Suprapubic skin (tissue), 4 donors: Measurements from ENCODE around the gene C6orf120. TPM values are rescaled to one million over a fixed set of nuclear protein-coding genes. Genes with fewer than 3 reads are reported as not detected.
A peak's percentile ranks its signal among the peaks of the same experiment; 100 is the strongest.

Source experiments
- DNase-seq, 2 donors: peaks; one replicate each; pipeline ENCODE4 v3.0.0-alpha.2; 2019; ENCODE audit warnings: low spot score in 2 of 2
- H3K27ac ChIP-seq: fragments of 200-600 bp; sonication (generic); one replicate; pipeline ENCODE4 v1.5.1; 2019
- H3K27me3 ChIP-seq: fragments of 200-600 bp; sonication (generic); one replicate; pipeline ENCODE4 v1.5.1; 2019
- H3K36me3 ChIP-seq: fragments of 200-600 bp; sonication (generic); one replicate; pipeline ENCODE4 v1.5.1; 2019
- H3K4me1 ChIP-seq: fragments of 200-600 bp; sonication (generic); one replicate; pipeline ENCODE4 v1.5.1; 2019
- H3K4me3 ChIP-seq: fragments of 200-600 bp; sonication (generic); one replicate; pipeline ENCODE4 v1.5.1; 2019; ENCODE audit warnings: mild to moderate bottlenecking
- H3K9me3 ChIP-seq: fragments of 200-600 bp; sonication (generic); one replicate; pipeline ENCODE4 v1.5.1; 2019
- CTCF ChIP-seq, 2 donors: fragments of 200-600 bp in 1 of 2; fragments of 450-650 bp in 1 of 2; sonication (generic) in 1 of 2; IDR thresholded peaks; one replicate each; pipeline ENCODE4 v1.5.1; 2016 to 2019; ENCODE audit warnings: antibody characterized with exemption in 2 of 2, mild to moderate bottlenecking in 1 of 2, moderate library complexity in 1 of 2
- EP300 ChIP-seq: sonication (generic); formaldehyde crosslinking; IDR thresholded peaks from one replicate; pipeline ENCODE4 v1.6.1; 2017; ENCODE audit warnings: antibody characterized with exemption
- POLR2A ChIP-seq, 2 donors: fragments of 450-650 bp; IDR thresholded peaks; one replicate each; pipeline ENCODE4 v1.6.1; 2017; ENCODE audit warnings: antibody characterized with exemption in 2 of 2, mild to moderate bottlenecking in 2 of 2, moderate library complexity in 2 of 2
- POLR2AphosphoS5 ChIP-seq, 3 donors: sonication (generic); formaldehyde crosslinking; IDR thresholded peaks; one replicate each; pipeline ENCODE4 v1.6.1; 2017; ENCODE audit warnings: antibody characterized with exemption in 3 of 3
- WGBS: methylation state at CpG from one replicate; pipeline ENCODE4 v1.1.5; 2018; 5-methylcytosine and 5-hydroxymethylcytosine counted together
- total RNA-seq, 4 donors: library from RNA; depleted of rRNA; stranded (reverse); fragments of >200 nt; gene quantifications; one replicate each; pipeline ENCODE4 v1.1.0, GENCODE V29; 2016

Gene C6orf120
- total RNA-seq, 4 donors from 2014 or later, result 19.4 to 23.1 (median 20.1) TPM

DNA sequence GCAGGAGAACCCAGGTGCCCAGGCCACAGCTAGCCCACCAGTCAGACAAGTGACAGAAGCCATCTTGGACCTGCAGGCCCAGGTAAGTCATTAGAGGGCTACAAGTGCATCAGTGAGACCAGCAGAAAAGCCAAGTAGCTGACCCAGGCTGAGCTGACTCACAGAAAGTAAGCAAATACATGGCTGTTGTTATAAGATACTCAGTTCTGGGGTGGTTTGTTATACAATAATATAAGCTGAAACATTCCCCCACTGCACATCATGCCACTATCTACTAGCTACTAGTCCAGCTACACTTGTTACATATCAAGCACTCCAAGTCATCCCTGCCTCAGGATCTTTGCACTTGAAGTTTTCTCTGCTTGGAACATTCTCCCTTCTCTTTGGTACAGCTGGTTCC, 39.4 kb downstream of the C6orf120 start:
- no peak for TF ChIP-seq POLR2AphosphoS5 (IDR thresholded peaks at IDR 0.05)
- TF ChIP-seq CTCF (IDR thresholded peaks at IDR 0.05), result no peak
- no peak for TF ChIP-seq EP300
- no peak for TF ChIP-seq POLR2A (IDR thresholded peaks at IDR 0.05)
- H3K36me3 ChIP-seq, result no peaks in the 10 kb centered on the region
- H3K4me3 ChIP-seq, result no peak overlapping the region
- peaks cover 6% of the 10 kb centered on the region for H3K9me3 ChIP-seq
- DNase-seq, result no peak
- no peaks in the 10 kb centered on the region for H3K27me3 ChIP-seq
- H3K27ac ChIP-seq, result no peak overlapping the region
- no peaks in the 10 kb centered on the region for H3K4me1 ChIP-seq

GRCh38 chr6:169745405-169745804, 43.5 kb downstream of the C6orf120 start:
- DNase-seq, result no peak
- H3K4me1 ChIP-seq, result peaks cover 5% of the 10 kb centered on the region
- no peak overlapping the region for H3K27ac ChIP-seq
- WGBS, result 88% methylated on average over 3 of the region's 3 CpGs
- H3K9me3 ChIP-seq, result peaks cover 6% of the 10 kb centered on the region
- no peaks in the 10 kb centered on the region for H3K36me3 ChIP-seq
- no peak for TF ChIP-seq POLR2AphosphoS5 (IDR thresholded peaks at IDR 0.05)
- TF ChIP-seq CTCF (IDR thresholded peaks at IDR 0.05), result no peak
- TF ChIP-seq POLR2A (IDR thresholded peaks at IDR 0.05), result no peak
- TF ChIP-seq EP300, result no peak
- no peak overlapping the region for H3K4me3 ChIP-seq
- no peaks in the 10 kb centered on the region for H3K27me3 ChIP-seq

GRCh38 chr6:169746556-169746955, 44.6 kb downstream of the C6orf120 start:
- no peak for DNase-seq
- no peak overlapping the region for H3K27ac ChIP-seq
- no peak overlapping the region for H3K4me3 ChIP-seq
- no peak for TF ChIP-seq POLR2A (IDR thresholded peaks at IDR 0.05)
- TF ChIP-seq EP300, result no peak
- TF ChIP-seq CTCF (IDR thresholded peaks at IDR 0.05), result no peak
- TF ChIP-seq POLR2AphosphoS5 (IDR thresholded peaks at IDR 0.05), result no peak
- 93% methylated on average over 1 of the region's 1 CpG for WGBS
- H3K9me3 ChIP-seq, result peaks cover 6% of the 10 kb centered on the region
- peaks cover 11% of the 10 kb centered on the region for H3K4me1 ChIP-seq
- no peaks in the 10 kb centered on the region for H3K27me3 ChIP-seq
- no peaks in the 10 kb centered on the region for H3K36me3 ChIP-seq

- peaks cover 23% of the 10 kb centered on the region for H3K4me1 ChIP-seq
- peak within 1 kb of the TSS; percentile 86 for H3K4me3 ChIP-seq
- H3K27me3 ChIP-seq, result no peaks in the 10 kb centered on the region
- peak; percentile 95 to 96 for DNase-seq
- TF ChIP-seq POLR2AphosphoS5 (IDR thresholded peaks at IDR 0.05) (peak; percentile 90 to 98 (median 96)), EP300 (no peak), POLR2A (IDR thresholded peaks at IDR 0.05) (peak; percentile 17 to 94), CTCF (IDR thresholded peaks at IDR 0.05) (peak; percentile 14 to 19)
- 1% methylated on average over 43 of the region's 90 CpGs for WGBS
- no peaks in the 10 kb centered on the region for H3K9me3 ChIP-seq
- H3K27ac ChIP-seq, result peak within 1 kb of the TSS; percentile 97
- peaks cover under 1% of the 10 kb centered on the region for H3K36me3 ChIP-seq
Measured at GRCh38 chr6:169751242-169752073, 49.5 kb downstream of the C6orf120 start, which contains the start of the genes DYNLT2 and ERMARD. DYNLT2 (minus strand) TSS chr6:169751572; CDS start chr6:169751458, 114 bp downstream. ERMARD (plus strand) TSS chr6:169751622; CDS start chr6:169751658, 36 bp downstream.

GRCh38 chr6:169752074-169752623, 50.2 kb downstream of the C6orf120 start:
- Histone ChIP-seq H3K4me3 (peak overlapping the region; percentile 86), H3K9me3 (no peaks in the 10 kb centered on the region), H3K4me1 (peaks cover 23% of the 10 kb centered on the region), H3K27ac (peak overlapping the region; percentile 97), H3K27me3 (no peaks in the 10 kb centered on the region), H3K36me3 (peaks cover 7% of the 10 kb centered on the region)
- no peak for TF ChIP-seq EP300
- TF ChIP-seq POLR2A (IDR thresholded peaks at IDR 0.05), result no peak
- TF ChIP-seq POLR2AphosphoS5 (IDR thresholded peaks at IDR 0.05), result no peak
- TF ChIP-seq CTCF (IDR thresholded peaks at IDR 0.05), result no peak
- 10% methylated on average over 10 of the region's 19 CpGs for WGBS
- DNase-seq, result no peak
